ENCODE results near the gene LSAMP. TPM values are rescaled to one million over a fixed set of nuclear protein-coding genes. Genes with fewer than 3 reads are reported as not detected.
A peak's percentile ranks its signal among the peaks of the same experiment; 100 is the strongest.
"Not testable (repeated sequence)": the region's sequence is repeated elsewhere in the genome, so short reads cannot be mapped to it uniquely, and the experiment has no call there.

LSAMP gene
- total RNA-seq, 1 experiment from 2014 or later, result not detected

DNA sequence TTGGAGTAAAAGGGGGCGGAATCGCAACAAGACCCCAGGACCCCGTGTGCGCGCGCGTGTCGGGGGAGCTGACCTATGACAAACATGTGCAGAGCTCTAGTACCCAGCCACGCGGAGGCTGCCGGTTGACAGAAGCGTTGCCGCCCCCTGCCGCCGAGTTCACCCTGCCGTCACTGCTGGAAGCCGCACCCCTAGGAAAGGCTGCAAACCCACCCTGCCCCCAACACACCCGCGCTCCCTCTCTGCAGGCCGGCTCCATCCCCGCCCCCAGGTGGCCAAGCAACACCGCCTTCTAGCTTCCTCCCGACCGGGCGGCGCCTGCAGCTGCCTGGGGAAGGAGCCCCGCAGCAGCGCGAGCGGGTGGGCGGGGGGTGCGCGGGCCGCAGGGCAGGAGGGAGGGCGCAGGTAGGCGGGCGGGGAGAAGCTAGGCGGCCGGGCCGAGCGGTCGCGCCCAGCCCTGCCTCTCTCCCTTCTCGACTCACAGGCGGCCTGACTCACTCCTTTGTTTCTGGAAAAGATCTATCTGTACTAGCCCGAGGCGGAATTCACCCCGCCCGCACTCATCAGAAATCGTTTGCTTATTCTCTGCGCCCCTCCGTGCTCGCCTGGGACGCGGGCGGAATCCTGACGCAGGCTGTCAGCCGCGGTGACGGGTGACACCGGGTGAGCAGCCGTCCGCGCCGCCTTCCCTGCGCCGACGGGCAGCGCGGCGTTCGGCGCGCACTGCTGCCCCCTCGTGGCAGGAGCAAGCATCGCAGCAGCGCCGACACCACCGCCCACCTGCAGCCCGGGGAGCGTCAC lies 661.1 kb downstream of the LSAMP start:
- H3K27ac Mint-ChIP-seq (ENCODE audit: low read depth, unreplicated experiment), result peak overlapping the region; percentile 90
- TF ChIP-seq, protein P1, sequence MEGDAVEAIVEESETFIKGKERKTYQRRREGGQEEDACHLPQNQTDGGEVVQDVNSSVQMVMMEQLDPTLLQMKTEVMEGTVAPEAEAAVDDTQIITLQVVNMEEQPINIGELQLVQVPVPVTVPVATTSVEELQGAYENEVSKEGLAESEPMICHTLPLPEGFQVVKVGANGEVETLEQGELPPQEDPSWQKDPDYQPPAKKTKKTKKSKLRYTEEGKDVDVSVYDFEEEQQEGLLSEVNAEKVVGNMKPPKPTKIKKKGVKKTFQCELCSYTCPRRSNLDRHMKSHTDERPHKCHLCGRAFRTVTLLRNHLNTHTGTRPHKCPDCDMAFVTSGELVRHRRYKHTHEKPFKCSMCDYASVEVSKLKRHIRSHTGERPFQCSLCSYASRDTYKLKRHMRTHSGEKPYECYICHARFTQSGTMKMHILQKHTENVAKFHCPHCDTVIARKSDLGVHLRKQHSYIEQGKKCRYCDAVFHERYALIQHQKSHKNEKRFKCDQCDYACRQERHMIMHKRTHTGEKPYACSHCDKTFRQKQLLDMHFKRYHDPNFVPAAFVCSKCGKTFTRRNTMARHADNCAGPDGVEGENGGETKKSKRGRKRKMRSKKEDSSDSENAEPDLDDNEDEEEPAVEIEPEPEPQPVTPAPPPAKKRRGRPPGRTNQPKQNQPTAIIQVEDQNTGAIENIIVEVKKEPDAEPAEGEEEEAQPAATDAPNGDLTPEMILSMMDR (IDR thresholded peaks at IDR 0.05; ENCODE audit: unreplicated experiment), result peak; percentile 94
- DNase-seq (ENCODE audit: unreplicated experiment), result peak; percentile 86
- no TSS peak for BruUV-seq (replicated peaks)
- H3K4me1 Mint-ChIP-seq (ENCODE audit: insufficient read depth, unreplicated experiment), result peaks cover 25% of the 10 kb centered on the region
- intact Hi-C loops (cut with micrococcal nuclease), result loop anchor here (1.0 kb wide), 5 partner anchors 20 to 567 kb away; no protein-coding TSS in a partner anchor
- H3K36me3 Mint-ChIP-seq (ENCODE audit: insufficient read depth, unreplicated experiment), result no peaks in the 10 kb centered on the region
- ChIA-PET POLR2A (interaction anchor here (0.6 to 2.0 kb wide), 13 partner anchors 17 to 895 kb away, joined by 3 to 18 read pairs (median 3); partner anchors contain the start of gene ZBTB20), CTCF (interaction anchor here (0.6 to 4.4 kb wide), 58 partner anchors 9 to 1422 kb away, joined by 3 to 36 read pairs (median 4); no protein-coding TSS in a partner anchor)
- H3K27me3 Mint-ChIP-seq (ENCODE audit: insufficient read depth, unreplicated experiment), result no peaks in the 10 kb centered on the region
- no peaks in the 10 kb centered on the region for H3K9me3 Mint-ChIP-seq (ENCODE audit: unreplicated experiment)
- peak overlapping the region; percentile 81 for H3K4me3 Mint-ChIP-seq (ENCODE audit: unreplicated experiment)

DNA sequence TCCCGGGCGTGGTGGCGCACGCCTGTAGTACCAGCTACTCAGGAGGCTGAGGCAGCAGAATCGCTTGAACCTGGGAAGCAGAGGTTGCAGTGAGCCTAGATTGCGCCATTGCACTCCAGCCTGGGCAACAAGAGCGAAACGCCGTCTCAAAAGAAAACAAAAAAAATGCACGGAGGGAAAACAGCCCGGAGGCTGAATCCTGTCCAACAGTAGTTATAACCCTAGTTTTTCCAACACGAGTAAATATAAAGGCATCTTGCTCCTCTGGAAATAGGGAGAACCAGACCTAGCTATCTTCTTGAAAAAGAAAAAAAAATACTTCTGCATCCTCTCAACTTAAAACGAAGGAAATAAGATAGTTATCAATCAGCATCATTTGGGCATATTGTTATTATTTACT lies 661.9 kb downstream of the LSAMP start:
- DNase-seq (ENCODE audit: unreplicated experiment); H3K9me3 Mint-ChIP-seq (ENCODE audit: unreplicated experiment); H3K27me3 Mint-ChIP-seq (ENCODE audit: insufficient read depth, unreplicated experiment); intact Hi-C loops (cut with micrococcal nuclease); H3K36me3 Mint-ChIP-seq (ENCODE audit: insufficient read depth, unreplicated experiment): not testable (repeated sequence)
- TSS peak; percentile 75 for BruUV-seq (replicated peaks)
- POLR2A ChIA-PET, result interaction anchor here (1.3 to 2.0 kb wide), 5 partner anchors 16 to 686 kb away, joined by 4 to 18 read pairs (median 7); no protein-coding TSS in a partner anchor
- H3K4me3 Mint-ChIP-seq (ENCODE audit: unreplicated experiment), result peak overlapping the region; percentile 81
- CTCF ChIA-PET, result interaction anchor here (0.6 to 4.4 kb wide), 28 partner anchors 8 to 926 kb away, joined by 3 to 36 read pairs (median 4); no protein-coding TSS in a partner anchor
- peaks cover 18% of the 10 kb centered on the region for H3K4me1 Mint-ChIP-seq (ENCODE audit: insufficient read depth, unreplicated experiment)
- peak overlapping the region; percentile 90 for H3K27ac Mint-ChIP-seq (ENCODE audit: low read depth, unreplicated experiment)

DNA sequence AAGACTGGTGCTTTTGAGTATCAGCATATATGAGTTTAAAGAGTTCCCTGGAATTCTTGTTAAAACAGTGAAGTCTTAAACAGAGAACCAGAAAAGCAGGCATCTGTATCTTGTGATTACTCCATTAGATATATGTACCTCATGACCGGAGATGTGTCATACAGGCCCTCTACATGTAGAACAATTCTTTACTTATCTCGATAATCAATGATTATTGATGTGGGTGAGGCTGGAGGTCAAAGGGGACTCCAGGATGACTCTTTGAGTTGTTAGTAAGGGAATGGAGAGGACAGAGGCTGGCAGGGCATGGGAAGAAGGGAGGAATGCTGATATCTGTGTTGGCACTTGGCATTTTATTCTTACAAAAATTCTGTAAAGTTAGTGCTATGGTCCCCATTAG lies 666.3 kb downstream of the LSAMP start:
- DNase-seq (ENCODE audit: unreplicated experiment), result no peak
- intact Hi-C loops (cut with micrococcal nuclease), result no loop called here
- no peaks in the 10 kb centered on the region for H3K9me3 Mint-ChIP-seq (ENCODE audit: unreplicated experiment)
- H3K27ac Mint-ChIP-seq (ENCODE audit: low read depth, unreplicated experiment), result no peak overlapping the region
- no peak overlapping the region for H3K4me3 Mint-ChIP-seq (ENCODE audit: unreplicated experiment)
- H3K4me1 Mint-ChIP-seq (ENCODE audit: insufficient read depth, unreplicated experiment), result no peaks in the 10 kb centered on the region
- H3K27me3 Mint-ChIP-seq (ENCODE audit: insufficient read depth, unreplicated experiment), result no peaks in the 10 kb centered on the region
- ChIA-PET POLR2A (no interaction called here), CTCF (interaction anchor here (0.6 kb wide), 1 partner anchor 935 kb away, joined by 3 read pairs; no protein-coding TSS in a partner anchor)
- TF ChIP-seq, protein P1 (IDR thresholded peaks at IDR 0.05; ENCODE audit: unreplicated experiment), result no peak
- H3K36me3 Mint-ChIP-seq (ENCODE audit: insufficient read depth, unreplicated experiment), result no peaks in the 10 kb centered on the region
- BruUV-seq (replicated peaks), result no TSS peak

DNA sequence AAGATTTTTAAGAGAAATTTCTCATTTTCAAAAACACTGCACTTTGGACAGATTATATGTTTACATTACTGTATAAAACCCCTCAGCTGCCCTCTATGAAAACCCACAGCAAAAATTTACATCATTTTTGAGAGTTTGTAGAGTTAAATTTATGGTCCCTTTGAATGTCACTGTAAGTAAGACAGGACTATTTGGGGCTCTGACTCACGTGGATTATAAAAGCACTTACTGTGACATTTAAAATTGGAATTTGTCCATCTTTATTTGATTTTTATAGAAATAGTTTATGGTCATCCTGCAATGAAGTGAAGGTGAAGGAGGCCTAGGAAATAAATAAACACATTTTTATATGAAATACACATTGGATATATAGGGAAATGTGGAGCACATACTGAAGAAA lies 672.3 kb downstream of the LSAMP start:
- no peak overlapping the region for H3K4me3 Mint-ChIP-seq (ENCODE audit: unreplicated experiment)
- H3K36me3 Mint-ChIP-seq (ENCODE audit: insufficient read depth, unreplicated experiment), result no peaks in the 10 kb centered on the region
- no peaks in the 10 kb centered on the region for H3K27me3 Mint-ChIP-seq (ENCODE audit: insufficient read depth, unreplicated experiment)
- H3K4me1 Mint-ChIP-seq (ENCODE audit: insufficient read depth, unreplicated experiment), result no peaks in the 10 kb centered on the region
- POLR2A ChIA-PET, result no interaction called here
- CTCF ChIA-PET, result interaction anchor here (1.6 to 2.4 kb wide), 2 partner anchors 11 to 12 kb away, joined by 4 to 8 read pairs; no protein-coding TSS in a partner anchor
- intact Hi-C loops (cut with micrococcal nuclease), result no loop called here
- no peak overlapping the region for H3K27ac Mint-ChIP-seq (ENCODE audit: low read depth, unreplicated experiment)
- TF ChIP-seq, protein P1 (IDR thresholded peaks at IDR 0.05; ENCODE audit: unreplicated experiment), result no peak
- H3K9me3 Mint-ChIP-seq (ENCODE audit: unreplicated experiment), result no peaks in the 10 kb centered on the region
- no TSS peak for BruUV-seq (replicated peaks)
- no peak for DNase-seq (ENCODE audit: unreplicated experiment)

Measured in MCF 10A (cell line).